GM12878 (cell line): ENCODE measurements around the gene RRBP1. TPM values are rescaled to one million over a fixed set of nuclear protein-coding genes. Genes with fewer than 3 reads are reported as not detected.

Experiments used
- ATAC-seq: fragments of 200-7000 bp; cut with Tn5 transposase; 3 replicates; pipeline ENCODE4 v1.9.1; 2020; ENCODE audit warnings: mild to moderate bottlenecking, moderate library complexity
- BruUV-seq: library from RNA; stranded (reverse); fragments of 400-500 nt; replicated peaks from 2 replicates; lab custom pipeline; 2021; lab: Mats Ljungman, UMichigan
- CTCF ChIA-PET: fragments of 300-600 bp; sonication (Branson Sonifier 250); formaldehyde crosslinking; extraction: SDS; loops from one replicate; lab custom pipeline; 2021; ENCODE audit warnings: inconsistent platforms; lab: Yijun Ruan, JAX
- POLR2A ChIA-PET: fragments of 350-600 bp; formaldehyde crosslinking; extraction: SDS; loops from one replicate; lab custom pipeline; 2021; ENCODE audit warnings: inconsistent platforms; lab: Charles Lee
- RAD21 ChIA-PET: fragments of 300-600 bp; sonication (Branson Sonifier 250); formaldehyde crosslinking; loops from one replicate; lab custom pipeline; 2023; ENCODE audit warnings: antibody characterized with exemption; ENCODE audit not compliant: unreplicated experiment; lab: Charles Lee
- SMC1A ChIA-PET: fragments of 300-600 bp; sonication (Branson Sonifier 250); formaldehyde crosslinking; loops from one replicate; lab custom pipeline; 2023; ENCODE audit not compliant: unreplicated experiment, uncharacterized antibody; lab: Charles Lee
- DNase-seq: peaks from one replicate; pipeline ENCODE4 v3.0.0-alpha.2; 2011; ENCODE audit warnings: low read depth, low spot score
- FAIRE-seq: peaks from 3 replicates; lab custom pipeline; 2011; peaks lifted over from hg19 to GRCh38; lab: Jason Lieb, UNC
- H2AFZ ChIP-seq: 2 replicates; pipeline ENCODE4 v1.6.0; 2011; ENCODE audit warnings: low read depth, low read length, control low read depth; ENCODE audit not compliant: control insufficient read depth
- H3K27ac ChIP-seq: 2 replicates; pipeline ENCODE4 v1.5.1; 2011; ENCODE audit warnings: control low read depth; ENCODE audit not compliant: control insufficient read depth, insufficient read depth
- H3K27me3 ChIP-seq, 2 experiments: replicated peaks in 1 of 2; 2 replicates each; pipeline versions ENCODE4 v1.6.0 to v1.6.1; 2011; ENCODE audit warnings: low read length in 1 of 2; ENCODE audit not compliant: control insufficient read depth in 2 of 2, insufficient read depth in 2 of 2
- H3K36me3 ChIP-seq, 2 experiments: 2 replicates each; pipeline ENCODE4 v1.5.1; 2011; ENCODE audit warnings: low read length in 1 of 2; ENCODE audit not compliant: control insufficient read depth in 2 of 2, insufficient read depth in 2 of 2
- H3K4me1 ChIP-seq: 2 replicates; pipeline ENCODE4 v1.6.1; 2011; ENCODE audit warnings: mild to moderate bottlenecking, low read length, moderate library complexity, mixed read lengths; ENCODE audit not compliant: control insufficient read depth, insufficient read depth
- H3K4me2 ChIP-seq: 2 replicates; pipeline ENCODE4 v1.6.0; 2011; ENCODE audit warnings: control low read depth; ENCODE audit not compliant: control insufficient read depth, insufficient read depth
- H3K4me3 ChIP-seq: fragments of 200-600 bp; sonication (generic); 2 replicates; pipeline ENCODE4 v1.5.1; 2016
- H3K79me2 ChIP-seq: 2 replicates; pipeline ENCODE4 v1.6.0; 2011; ENCODE audit warnings: low read length; ENCODE audit not compliant: control insufficient read depth, insufficient read depth
- H3K9ac ChIP-seq: 2 replicates; pipeline ENCODE4 v1.8.0; 2011; ENCODE audit warnings: low read length, control low read depth, mixed read lengths; ENCODE audit not compliant: control insufficient read depth, insufficient read depth
- H3K9me3 ChIP-seq: replicated peaks from 3 replicates; pipeline ENCODE4 v1.5.1; 2011; ENCODE audit warnings: mild to moderate bottlenecking, low read length; ENCODE audit not compliant: control insufficient read depth, insufficient read depth
- H4K20me1 ChIP-seq: 2 replicates; pipeline ENCODE4 v1.6.0; 2011; ENCODE audit not compliant: control insufficient read depth, insufficient read depth
- ATF7 ChIP-seq: fragments of 450-650 bp; IDR thresholded peaks from 2 replicates; pipeline ENCODE4 v1.6.1; 2016; ENCODE audit warnings: low read depth, mild to moderate bottlenecking
- CHD4 ChIP-seq: fragments of 200-600 bp; sonication (generic); IDR thresholded peaks from 2 replicates; pipeline ENCODE4 v1.6.1; 2016; ENCODE audit warnings: mild to moderate bottlenecking
- E4F1 ChIP-seq: fragments of 450-650 bp; IDR thresholded peaks from 2 replicates; pipeline ENCODE4 v1.6.1; 2018; ENCODE audit warnings: borderline replicate concordance, mild to moderate bottlenecking; ENCODE audit not compliant: partially characterized antibody
- IKZF1 ChIP-seq: fragments of 450-650 bp; conservative IDR thresholded peaks from 2 replicates; pipeline ENCODE4 v1.6.1; 2017; ENCODE audit warnings: antibody characterized with exemption, mild to moderate bottlenecking
- JUND ChIP-seq: IDR thresholded peaks from 2 replicates; pipeline ENCODE4 v1.6.1; 2012; ENCODE audit warnings: low read depth, mild to moderate bottlenecking, low read length, improper control_type of control experiment, moderate library complexity
- LARP7 ChIP-seq: fragments of 450-650 bp; IDR thresholded peaks from 2 replicates; pipeline ENCODE4 v1.6.1; 2017; ENCODE audit warnings: mild to moderate bottlenecking
- MTA2 ChIP-seq: fragments of 450-650 bp; IDR thresholded peaks from 2 replicates; pipeline ENCODE4 v1.6.1; 2016; ENCODE audit warnings: low read depth, mild to moderate bottlenecking, moderate library complexity
- PKNOX1 ChIP-seq: fragments of 450-650 bp; IDR thresholded peaks from 2 replicates; pipeline ENCODE4 v1.6.1; 2016; ENCODE audit warnings: mild to moderate bottlenecking
- STAT1 ChIP-seq: fragments of 450-650 bp; conservative IDR thresholded peaks from 2 replicates; pipeline ENCODE4 v1.6.1; 2014; ENCODE audit warnings: antibody characterized with exemption, mild to moderate bottlenecking
- WGBS: methylation state at CpG from one replicate; pipeline ENCODE4 v1.1.6; 2016; ENCODE audit warnings: low lambda C conversion rate; ENCODE audit not compliant: insufficient replicate concordance, insufficient coverage; ENCODE audit errors: missing lambda C conversion rate; 5-methylcytosine and 5-hydroxymethylcytosine counted together
- in situ Hi-C: fragments of 300-500 bp; cut with MboI; formaldehyde crosslinking; loops from 9 replicates; pipeline ENCODE4 v1.14.3; 2018; ENCODE audit warnings: mixed read lengths
- intact Hi-C: fragments of 100-400 bp; cut with micrococcal nuclease; formaldehyde crosslinking; loops from one replicate; pipeline ENCODE4 v1.14.2; 2022; ENCODE audit not compliant: unreplicated experiment
- polyA plus RNA-seq, 11 experiments: library from polyadenylated mRNA; depleted of rRNA in 4 of 11; unstranded in 6 of 11; stranded (reverse) in 5 of 11; fragments of >200 nt; fragmentation: Nextera tagmentation in 4 of 11; fragmentation: Illumina TruSeq in 1 of 11; extraction: Ambion mirVana in 4 of 11; extraction: Trizol in 1 of 11; gene quantifications; 1 replicate in 1 of 11; 2 replicates in 10 of 11; pipeline versions ENCODE4 v1.2.1 to v1.2.3, GENCODE V29; 2011 to 2016; ENCODE audit warnings: inconsistent platforms in 2 of 11, missing spikeins in 2 of 11, low read depth in 1 of 11
- total RNA-seq, 4 experiments: library from RNA; depleted of rRNA in 3 of 4; stranded (reverse); fragments of >200 nt in 3 of 4; fragmentation: Illumina TruSeq in 1 of 4; extraction: Trizol in 1 of 4; gene quantifications; 2 replicates each; pipeline versions ENCODE4 v1.2.1 to v1.2.3, GENCODE V29; 2013 to 2021
- TF ChIP-seq, protein P1 (sequence below): IDR thresholded peaks from 2 replicates; pipeline ENCODE4 v1.6.1; 2012; ENCODE audit warnings: improper control_type of control experiment, low read depth, low read length; ENCODE audit not compliant: insufficient replicate concordance
- TF ChIP-seq, protein P2 (sequence below): fragments of 450-650 bp; IDR thresholded peaks from 2 replicates; pipeline ENCODE4 v1.6.1; 2017; ENCODE audit warnings: mild to moderate bottlenecking

Gene RRBP1
- total and polyA plus RNA-seq, 10 of the 15 experiments (the other 5 are each of a cell fraction or from before 2014, with no cell fraction given): 1.2 to 57.4 (median 24.6) TPM

- TF ChIP-seq, protein P1, sequence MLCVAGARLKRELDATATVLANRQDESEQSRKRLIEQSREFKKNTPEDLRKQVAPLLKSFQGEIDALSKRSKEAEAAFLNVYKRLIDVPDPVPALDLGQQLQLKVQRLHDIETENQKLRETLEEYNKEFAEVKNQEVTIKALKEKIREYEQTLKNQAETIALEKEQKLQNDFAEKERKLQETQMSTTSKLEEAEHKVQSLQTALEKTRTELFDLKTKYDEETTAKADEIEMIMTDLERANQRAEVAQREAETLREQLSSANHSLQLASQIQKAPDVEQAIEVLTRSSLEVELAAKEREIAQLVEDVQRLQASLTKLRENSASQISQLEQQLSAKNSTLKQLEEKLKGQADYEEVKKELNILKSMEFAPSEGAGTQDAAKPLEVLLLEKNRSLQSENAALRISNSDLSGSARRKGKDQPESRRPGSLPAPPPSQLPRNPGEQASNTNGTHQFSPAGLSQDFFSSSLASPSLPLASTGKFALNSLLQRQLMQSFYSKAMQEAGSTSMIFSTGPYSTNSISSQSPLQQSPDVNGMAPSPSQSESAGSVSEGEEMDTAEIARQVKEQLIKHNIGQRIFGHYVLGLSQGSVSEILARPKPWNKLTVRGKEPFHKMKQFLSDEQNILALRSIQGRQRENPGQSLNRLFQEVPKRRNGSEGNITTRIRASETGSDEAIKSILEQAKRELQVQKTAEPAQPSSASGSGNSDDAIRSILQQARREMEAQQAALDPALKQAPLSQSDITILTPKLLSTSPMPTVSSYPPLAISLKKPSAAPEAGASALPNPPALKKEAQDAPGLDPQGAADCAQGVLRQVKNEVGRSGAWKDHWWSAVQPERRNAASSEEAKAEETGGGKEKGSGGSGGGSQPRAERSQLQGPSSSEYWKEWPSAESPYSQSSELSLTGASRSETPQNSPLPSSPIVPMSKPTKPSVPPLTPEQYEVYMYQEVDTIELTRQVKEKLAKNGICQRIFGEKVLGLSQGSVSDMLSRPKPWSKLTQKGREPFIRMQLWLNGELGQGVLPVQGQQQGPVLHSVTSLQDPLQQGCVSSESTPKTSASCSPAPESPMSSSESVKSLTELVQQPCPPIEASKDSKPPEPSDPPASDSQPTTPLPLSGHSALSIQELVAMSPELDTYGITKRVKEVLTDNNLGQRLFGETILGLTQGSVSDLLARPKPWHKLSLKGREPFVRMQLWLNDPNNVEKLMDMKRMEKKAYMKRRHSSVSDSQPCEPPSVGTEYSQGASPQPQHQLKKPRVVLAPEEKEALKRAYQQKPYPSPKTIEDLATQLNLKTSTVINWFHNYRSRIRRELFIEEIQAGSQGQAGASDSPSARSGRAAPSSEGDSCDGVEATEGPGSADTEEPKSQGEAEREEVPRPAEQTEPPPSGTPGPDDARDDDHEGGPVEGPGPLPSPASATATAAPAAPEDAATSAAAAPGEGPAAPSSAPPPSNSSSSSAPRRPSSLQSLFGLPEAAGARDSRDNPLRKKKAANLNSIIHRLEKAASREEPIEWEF: no peak
Observed at GRCh38 chr20:17673084-17673483, 9.0 kb downstream of the RRBP1 start (continued).

- H3K79me2 ChIP-seq: peaks cover 10% of the 10 kb centered on the region
- CTCF ChIA-PET: no interaction called here
- TF ChIP-seq, protein P2, sequence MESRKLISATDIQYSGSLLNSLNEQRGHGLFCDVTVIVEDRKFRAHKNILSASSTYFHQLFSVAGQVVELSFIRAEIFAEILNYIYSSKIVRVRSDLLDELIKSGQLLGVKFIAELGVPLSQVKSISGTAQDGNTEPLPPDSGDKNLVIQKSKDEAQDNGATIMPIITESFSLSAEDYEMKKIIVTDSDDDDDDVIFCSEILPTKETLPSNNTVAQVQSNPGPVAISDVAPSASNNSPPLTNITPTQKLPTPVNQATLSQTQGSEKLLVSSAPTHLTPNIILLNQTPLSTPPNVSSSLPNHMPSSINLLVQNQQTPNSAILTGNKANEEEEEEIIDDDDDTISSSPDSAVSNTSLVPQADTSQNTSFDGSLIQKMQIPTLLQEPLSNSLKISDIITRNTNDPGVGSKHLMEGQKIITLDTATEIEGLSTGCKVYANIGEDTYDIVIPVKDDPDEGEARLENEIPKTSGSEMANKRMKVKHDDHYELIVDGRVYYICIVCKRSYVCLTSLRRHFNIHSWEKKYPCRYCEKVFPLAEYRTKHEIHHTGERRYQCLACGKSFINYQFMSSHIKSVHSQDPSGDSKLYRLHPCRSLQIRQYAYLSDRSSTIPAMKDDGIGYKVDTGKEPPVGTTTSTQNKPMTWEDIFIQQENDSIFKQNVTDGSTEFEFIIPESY: no peak
- TF ChIP-seq E4F1: no peak
- TF ChIP-seq LARP7: no peak
- TF ChIP-seq ATF7: no peak
- no peak for TF ChIP-seq PKNOX1
- TF ChIP-seq MTA2: no peak
- no peak for TF ChIP-seq CHD4
- TF ChIP-seq STAT1: no peak
- no peak for TF ChIP-seq JUND
- TF ChIP-seq IKZF1: no peak
Observed at GRCh38 chr20:17671565-17671964, 10.5 kb downstream of the RRBP1 start.

More at GRCh38 chr20:17671565-17671964, 10.5 kb downstream of the RRBP1 start:
- no peaks in the 10 kb centered on the region; the same call in 1 of the 2 replicates for H3K4me1 ChIP-seq
- ChIA-PET POLR2A (no interaction called here), RAD21 (no interaction called here), SMC1A (no interaction called here)
- H3K4me3 ChIP-seq: no peak overlapping the region
- no peak overlapping the region for H2AFZ ChIP-seq
- H3K27ac ChIP-seq: no peak overlapping the region
- no peak for FAIRE-seq
- no peak for ATAC-seq
- BruUV-seq: no TSS peak
- no peak overlapping the region for H3K9ac ChIP-seq
- no peaks in the 10 kb centered on the region; a peak in 3 of 4 replicates for H3K36me3 ChIP-seq
- no peaks in the 10 kb centered on the region for H3K9me3 ChIP-seq
- 73% methylated on average over 4 of the region's 4 CpGs for WGBS
- no peaks in the 10 kb centered on the region; the same call in 1 of the 2 replicates for H4K20me1 ChIP-seq
- intact Hi-C loops (no loop called here), in situ Hi-C loops (no loop called here)
- no peak overlapping the region for H3K4me2 ChIP-seq
- no peak for DNase-seq
- no peaks in the 10 kb centered on the region for H3K27me3 ChIP-seq
